GM23248 (cell line): Measurements from ENCODE around the gene ZBED2. TPM values are rescaled to one million over a fixed set of nuclear protein-coding genes. Genes with fewer than 3 reads are reported as not detected.
A peak's percentile ranks its signal among the peaks of the same experiment; 100 is the strongest.
"Not testable (repeated sequence)": the region's sequence is repeated elsewhere in the genome, so short reads cannot be mapped to it uniquely, and the experiment has no call there.

Experiments
- DNase-seq: peaks from one replicate; pipeline ENCODE4 v3.0.0-alpha.2; 2015
- H2AFZ ChIP-seq: fragments of 200-600 bp; sonication (generic); 2 replicates; pipeline ENCODE4 v1.6.1; 2016; ENCODE audit warnings: antibody characterized with exemption
- H3F3A ChIP-seq: fragments of 200-600 bp; sonication (generic); 2 replicates; pipeline ENCODE4 v1.6.1; 2016; ENCODE audit warnings: mild to moderate bottlenecking, antibody characterized with exemption, mixed run types; ENCODE audit not compliant: insufficient read depth
- H3K27ac ChIP-seq: fragments of 200-600 bp; sonication (generic); 2 replicates; pipeline ENCODE4 v1.5.1; 2016; ENCODE audit warnings: mild to moderate bottlenecking
- H3K27me3 ChIP-seq: fragments of 200-600 bp; sonication (generic); replicated peaks from 2 replicates; pipeline ENCODE4 v1.6.1; 2016; ENCODE audit warnings: mild to moderate bottlenecking; ENCODE audit not compliant: insufficient read depth
- H3K36me3 ChIP-seq: fragments of 200-600 bp; sonication (generic); 2 replicates; pipeline ENCODE4 v1.6.1; 2016; ENCODE audit warnings: low read depth, mild to moderate bottlenecking
- H3K4me1 ChIP-seq: fragments of 200-600 bp; sonication (generic); 2 replicates; pipeline ENCODE4 v1.6.1; 2016; ENCODE audit warnings: mild to moderate bottlenecking; ENCODE audit not compliant: insufficient read depth
- H3K4me2 ChIP-seq: fragments of 200-600 bp; sonication (generic); one replicate; pipeline ENCODE4 v1.6.1; 2016; ENCODE audit warnings: mild to moderate bottlenecking; ENCODE audit not compliant: unreplicated experiment
- H3K4me3 ChIP-seq: fragments of 200-600 bp; sonication (generic); 2 replicates; pipeline ENCODE4 v1.5.1; 2016; ENCODE audit warnings: mild to moderate bottlenecking
- H3K79me2 ChIP-seq: fragments of 200-600 bp; sonication (generic); 2 replicates; pipeline ENCODE4 v1.6.1; 2016; ENCODE audit warnings: mild to moderate bottlenecking; ENCODE audit not compliant: insufficient read depth
- H3K9ac ChIP-seq: fragments of 200-600 bp; sonication (generic); 2 replicates; pipeline ENCODE4 v1.6.1; 2016; ENCODE audit warnings: mild to moderate bottlenecking
- H3K9me2 ChIP-seq: fragments of 200-600 bp; sonication (generic); 2 replicates; pipeline ENCODE4 v1.6.1; 2016; ENCODE audit warnings: mixed run types, mild to moderate bottlenecking, moderate library complexity; ENCODE audit not compliant: insufficient read depth
- H3K9me3 ChIP-seq: fragments of 200-600 bp; sonication (generic); one replicate; pipeline ENCODE4 v1.6.1; 2017; ENCODE audit warnings: low read depth
- H4K20me1 ChIP-seq: fragments of 200-600 bp; sonication (generic); 2 replicates; pipeline ENCODE4 v1.6.0; 2016; ENCODE audit not compliant: insufficient read depth
- EZH2 ChIP-seq: fragments of 200-600 bp; sonication (generic); IDR thresholded peaks from 2 replicates; pipeline ENCODE4 v1.6.1; 2018; ENCODE audit warnings: antibody characterized with exemption, mild to moderate bottlenecking; ENCODE audit not compliant: insufficient read depth, poor library complexity, severe bottlenecking
- EZH2phosphoT487 ChIP-seq: fragments of 200-600 bp; sonication (generic); IDR thresholded peaks from 2 replicates; pipeline ENCODE4 v1.6.1; 2018; ENCODE audit warnings: antibody characterized with exemption, moderate library complexity, mild to moderate bottlenecking, low read depth; ENCODE audit not compliant: insufficient read depth
- WGBS, 2 experiments: methylation state at CpG; one replicate each; pipeline ENCODE4 v1.1.6; 2015 to 2017; ENCODE audit warnings: low lambda C conversion rate in 2 of 2, low coverage in 1 of 2; ENCODE audit errors: missing lambda C conversion rate in 2 of 2; 5-methylcytosine and 5-hydroxymethylcytosine counted together
- in situ Hi-C: fragments of 300-500 bp; cut with MboI; formaldehyde crosslinking; loops from 2 replicates; pipeline ENCODE4 v1.15.0; 2020
- polyA plus RNA-seq: library from polyadenylated mRNA; unstranded; fragments of >200 nt; fragmentation: Nextera tagmentation; extraction: Ambion mirVana; gene quantifications from 2 replicates; pipeline ENCODE4 v1.2.1, GENCODE V29; 2016
- total RNA-seq: library from RNA; depleted of rRNA; stranded (reverse); fragments of >200 nt; shearing (Covaris generic); gene quantifications from 2 replicates; pipeline ENCODE4 v1.2.3, GENCODE V29; 2014; rRNA removed

ZBED2 gene
- total RNA-seq (not detected in 2 replicates), polyA plus RNA-seq (not detected in 2 replicates)

GRCh38 chr3:111595232-111595631 lies at the start of gene ZBED2:
Gene ZBED2 (minus strand): TSS chr3:111595346. CDS start chr3:111594201, 1,145 bp downstream.
- in situ Hi-C loops, result no loop called here
- TF ChIP-seq EZH2 (no peak), EZH2phosphoT487 (no peak)

GRCh38 chr3:111639316-111639715 lies 44.2 kb upstream of the ZBED2 start:
- in situ Hi-C loops, result no loop called here
- Histone ChIP-seq H3K9me2 (no peaks in the 10 kb centered on the region), H3K4me2 (no peak overlapping the region), H3K4me3 (no peak overlapping the region), H4K20me1 (no peaks in the 10 kb centered on the region), H3K4me1 (no peaks in the 10 kb centered on the region), H3K9me3 (no peaks in the 10 kb centered on the region), H3K36me3 (no peaks in the 10 kb centered on the region), H3K27ac (no peak overlapping the region), H3F3A (no peaks in the 10 kb centered on the region), H3K27me3 (peaks cover 5% of the 10 kb centered on the region; the same call in 1 of the 2 replicates), H3K79me2 (no peaks in the 10 kb centered on the region), H2AFZ (no peak overlapping the region), H3K9ac (no peak overlapping the region)
- DNase-seq, result no peak
- TF ChIP-seq EZH2phosphoT487, result no peak
- no peak for TF ChIP-seq EZH2
- WGBS, 2 experiments, result 47 to 63% methylated on average over 2 to 4 of the region's 4 CpGs

More at GRCh38 chr3:111595232-111595631, at the start of gene ZBED2:
- Histone ChIP-seq H3K9me3 (no peaks in the 10 kb centered on the region), H3F3A (peaks cover 19% of the 10 kb centered on the region), H2AFZ (no peak within 1 kb of the TSS), H4K20me1 (no peaks in the 10 kb centered on the region), H3K27ac (peak within 1 kb of the TSS; percentile 15; the same call in 1 of the 2 replicates), H3K4me3 (no peak within 1 kb of the TSS), H3K79me2 (no peaks in the 10 kb centered on the region), H3K4me1 (peaks cover 43% of the 10 kb centered on the region), H3K27me3 (no peaks in the 10 kb centered on the region), H3K9ac (no peak within 1 kb of the TSS), H3K9me2 (no peaks in the 10 kb centered on the region), H3K4me2 (peak within 1 kb of the TSS; percentile 7), H3K36me3 (no peaks in the 10 kb centered on the region)
- WGBS, 2 experiments, result 36 to 56% methylated on average over 2 of the region's 2 CpGs
- no peak for DNase-seq

- H3K4me2 ChIP-seq, result no peak overlapping the region
- H3K79me2 ChIP-seq, result no peaks in the 10 kb centered on the region
- no peaks in the 10 kb centered on the region for H3K36me3 ChIP-seq
- no peaks in the 10 kb centered on the region for H3K9me3 ChIP-seq
- in situ Hi-C loops, result no loop called here
- 23 to 25% methylated on average over 4 of the region's 4 CpGs for WGBS, 2 experiments
- no peak overlapping the region for H3K9ac ChIP-seq
- no peaks in the 10 kb centered on the region for H4K20me1 ChIP-seq
- H3K4me3 ChIP-seq, result no peak overlapping the region
- no peak overlapping the region for H2AFZ ChIP-seq
- no peak overlapping the region for H3K27ac ChIP-seq
- DNase-seq, result peak; percentile 46
- no peaks in the 10 kb centered on the region for H3K4me1 ChIP-seq
- TF ChIP-seq EZH2 (no peak), EZH2phosphoT487 (no peak)
- H3F3A ChIP-seq, result 0 out of 2 replicates have a peak, but pooled peaks cover under 1% of the 10 kb centered on the region
- H3K9me2 ChIP-seq, result no peaks in the 10 kb centered on the region
- H3K27me3 ChIP-seq, result peaks cover 5% of the 10 kb centered on the region; the same call in 1 of the 2 replicates
These were observed 41.3 kb upstream of the ZBED2 start for GRCh38 chr3:111636366-111636885.

GRCh38 chr3:111635403-111635802 lies 40.3 kb upstream of the ZBED2 start:
- Histone ChIP-seq H3K36me3 (no peaks in the 10 kb centered on the region), H3K4me3 (no peak overlapping the region), H2AFZ (no peak overlapping the region), H3F3A (0 out of 2 replicates have a peak, but pooled peaks cover 6% of the 10 kb centered on the region), H3K9ac (no peak overlapping the region), H3K4me2 (no peak overlapping the region), H3K9me3 (no peaks in the 10 kb centered on the region), H3K27ac (no peak overlapping the region), H3K79me2 (no peaks in the 10 kb centered on the region), H3K9me2 (no peaks in the 10 kb centered on the region), H3K4me1 (0 out of 2 replicates have a peak, but pooled peaks cover 4% of the 10 kb centered on the region), H3K27me3 (no peaks in the 10 kb centered on the region; the same call in 1 of the 2 replicates), H4K20me1 (no peaks in the 10 kb centered on the region)
- TF ChIP-seq EZH2phosphoT487 (no peak), EZH2 (no peak)
- no peak for DNase-seq
- in situ Hi-C loops, result no loop called here
- WGBS, 2 experiments, result 53 to 64% methylated on average over 2 of the region's 2 CpGs

- H4K20me1 ChIP-seq, in situ Hi-C loops, H3K27me3 ChIP-seq, H3K4me1 ChIP-seq, H3K79me2 ChIP-seq, H2AFZ ChIP-seq, H3K9me3 ChIP-seq, H3F3A ChIP-seq, H3K9me2 ChIP-seq, H3K9ac ChIP-seq, H3K4me3 ChIP-seq, H3K4me2 ChIP-seq, H3K36me3 ChIP-seq, H3K27ac ChIP-seq: not testable (repeated sequence)
- DNase-seq, result peak; percentile 21
These were observed 35.5 kb upstream of the ZBED2 start for GRCh38 chr3:111630638-111631037.

GRCh38 chr3:111629018-111629417 lies 33.9 kb upstream of the ZBED2 start:
- H3K4me3 ChIP-seq, in situ Hi-C loops, H3K27ac ChIP-seq, H3F3A ChIP-seq, H3K27me3 ChIP-seq, H3K9me2 ChIP-seq, DNase-seq, H3K79me2 ChIP-seq, H3K4me2 ChIP-seq, H2AFZ ChIP-seq, H3K9me3 ChIP-seq, H4K20me1 ChIP-seq, H3K4me1 ChIP-seq, H3K9ac ChIP-seq, H3K36me3 ChIP-seq: not testable (repeated sequence)
- 55 to 69% methylated on average over 1 of the region's 1 CpG for WGBS, 2 experiments
